Esophagus squamous epithelium (tissue), 5 donors: ENCODE data around the gene ANKAR. TPM values are rescaled to one million over a fixed set of nuclear protein-coding genes. Genes with fewer than 3 reads are reported as not detected.

Experiments used
- DNase-seq: peaks from one replicate; lab custom pipeline; 2025; lab: John Stamatoyannopoulos, UW
- H3K27ac ChIP-seq, 4 donors: fragments of 200-600 bp; sonication (generic); one replicate each; pipeline ENCODE4 v1.5.1; 2016 to 2019; ENCODE audit warnings: mild to moderate bottlenecking in 1 of 4
- H3K27me3 ChIP-seq, 4 donors: fragments of 200-600 bp; sonication (generic); 1 replicate in 3 of 4; 2 replicates in 1 of 4; pipeline versions ENCODE4 v1.5.1 to v1.6.0; 2017 to 2021; ENCODE audit warnings: antibody characterized with exemption in 1 of 4
- H3K36me3 ChIP-seq, 3 donors: fragments of 200-600 bp; sonication (generic); one replicate each; pipeline ENCODE4 v1.5.1; 2016 to 2019
- H3K4me1 ChIP-seq, 3 donors: fragments of 200-600 bp; sonication (generic); one replicate each; pipeline ENCODE4 v1.5.1; 2017 to 2019
- H3K4me3 ChIP-seq, 4 donors: fragments of 200-600 bp; sonication (generic); 1 replicate in 3 of 4; 2 replicates in 1 of 4; pipeline ENCODE4 v1.5.1; 2016 to 2019; ENCODE audit warnings: mild to moderate bottlenecking in 2 of 4, moderate library complexity in 1 of 4
- H3K9me3 ChIP-seq, 3 donors: fragments of 200-600 bp; sonication (generic); one replicate each; pipeline ENCODE4 v1.5.1; 2016 to 2019
- CTCF ChIP-seq, 6 experiments: fragments of 450-650 bp in 4 of 6; fragments of 200-600 bp in 2 of 6; sonication (generic) in 2 of 6; IDR thresholded peaks; one replicate each; pipeline ENCODE4 v1.5.1; 2016 to 2019; ENCODE audit warnings: antibody characterized with exemption in 6 of 6, mild to moderate bottlenecking in 4 of 6, moderate library complexity in 4 of 6
- POLR2A ChIP-seq, 4 donors: fragments of 450-650 bp; IDR thresholded peaks; one replicate each; pipeline ENCODE4 v1.6.1; 2017; ENCODE audit warnings: antibody characterized with exemption in 4 of 4, mild to moderate bottlenecking in 4 of 4, moderate library complexity in 3 of 4
- WGBS, 2 donors: methylation state at CpG; one replicate each; pipeline ENCODE4 v1.1.5; 2018; 5-methylcytosine and 5-hydroxymethylcytosine counted together
- intact Hi-C: fragments of 100-400 bp; cut with DNase I; formaldehyde crosslinking; loops from one replicate; pipeline ENCODE4 v1.15.0; 2022
- total RNA-seq, 4 donors: library from RNA; depleted of rRNA; stranded (reverse); fragments of >200 nt; gene quantifications; one replicate each; pipeline ENCODE4 v1.1.0, GENCODE V29; 2016
- donor health status: DM: yes; HTN: yes; CAD: no.

ANKAR gene
- total RNA-seq, 4 donors from 2014 or later = 1.4 to 10.7 (median 1.9) TPM

DNA sequence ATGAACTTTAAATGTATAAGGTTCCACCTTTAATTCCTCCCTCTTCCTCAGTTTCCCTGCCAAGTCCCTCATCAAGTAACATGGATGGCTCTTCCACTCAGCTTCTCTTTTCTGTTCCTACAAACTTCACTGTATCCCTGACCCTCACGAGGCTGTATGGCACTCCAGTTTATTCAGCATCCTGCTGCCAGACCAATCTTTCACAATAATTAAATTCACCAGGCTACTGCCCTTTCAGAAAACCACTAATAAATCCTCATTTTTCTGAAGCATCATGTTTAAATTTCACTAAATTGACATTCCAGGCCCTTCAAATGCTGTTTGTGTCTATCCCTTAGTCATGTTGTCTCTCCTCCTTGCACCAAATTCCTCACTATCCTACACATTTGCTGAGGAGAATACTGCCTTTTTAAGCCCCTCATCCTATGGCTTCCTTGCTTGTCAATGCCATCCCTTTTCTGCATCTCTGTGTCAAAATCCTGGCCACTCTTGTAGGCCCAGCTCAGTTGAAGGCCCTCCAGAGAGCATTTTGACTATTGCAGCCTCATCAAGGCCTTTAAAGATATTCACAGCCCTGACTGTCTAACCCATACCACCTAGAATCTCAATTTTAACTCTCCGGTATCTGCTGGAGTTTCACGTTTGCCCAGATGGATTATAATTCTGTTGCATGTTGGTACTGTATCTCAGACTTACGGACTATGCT, 36.0 kb upstream of the ANKAR start:
- 89 to 96% methylated on average over 4 of the region's 4 CpGs for WGBS, 2 donors
- TF ChIP-seq CTCF (IDR thresholded peaks at IDR 0.05) (no peak), POLR2A (IDR thresholded peaks at IDR 0.05) (no peak)
- Histone ChIP-seq H3K4me1 (no peaks in the 10 kb centered on the region), H3K4me3 (no peak overlapping the region), H3K9me3 (no peaks in the 10 kb centered on the region), H3K27ac (no peak overlapping the region), H3K36me3 (no peaks in the 10 kb centered on the region), H3K27me3 (no peaks in the 10 kb centered on the region)
- DNase-seq = no peak
- intact Hi-C loops = loop anchor here (10.0 kb wide), 1 partner anchor 174 kb away; no protein-coding TSS in a partner anchor

- Histone ChIP-seq H3K27me3 (no peaks in the 10 kb centered on the region), H3K9me3 (no peaks in the 10 kb centered on the region), H3K36me3 (no peaks in the 10 kb centered on the region), H3K4me1 (no peaks in the 10 kb centered on the region), H3K4me3 (no peak overlapping the region), H3K27ac (no peak overlapping the region)
- 65 to 73% methylated on average over 3 of the region's 3 CpGs for WGBS, 2 donors
- DNase-seq = no peak
- no peak for TF ChIP-seq POLR2A (IDR thresholded peaks at IDR 0.05)
- no peak for TF ChIP-seq CTCF (IDR thresholded peaks at IDR 0.05)
- intact Hi-C loops = loop anchor here (10.0 kb wide), 1 partner anchor 174 kb away; no protein-coding TSS in a partner anchor
Measured at GRCh38 chr2:189639007-189639609, 35.4 kb upstream of the ANKAR start.

GRCh38 chr2:189641002-189641401, 33.5 kb upstream of the ANKAR start:
- TF ChIP-seq CTCF (IDR thresholded peaks at IDR 0.05) (no peak), POLR2A (IDR thresholded peaks at IDR 0.05) (no peak)
- whole genome bisulfite sequencing, 2 donors = 72 to 84% methylated on average over 1 of the region's 1 CpG
- Histone ChIP-seq H3K4me3 (no peak overlapping the region), H3K36me3 (no peaks in the 10 kb centered on the region), H3K27me3 (no peaks in the 10 kb centered on the region), H3K9me3 (no peaks in the 10 kb centered on the region), H3K27ac (no peak overlapping the region), H3K4me1 (no peaks in the 10 kb centered on the region)
- DNase-seq = no peak
- intact Hi-C loops = no loop called here

DNA sequence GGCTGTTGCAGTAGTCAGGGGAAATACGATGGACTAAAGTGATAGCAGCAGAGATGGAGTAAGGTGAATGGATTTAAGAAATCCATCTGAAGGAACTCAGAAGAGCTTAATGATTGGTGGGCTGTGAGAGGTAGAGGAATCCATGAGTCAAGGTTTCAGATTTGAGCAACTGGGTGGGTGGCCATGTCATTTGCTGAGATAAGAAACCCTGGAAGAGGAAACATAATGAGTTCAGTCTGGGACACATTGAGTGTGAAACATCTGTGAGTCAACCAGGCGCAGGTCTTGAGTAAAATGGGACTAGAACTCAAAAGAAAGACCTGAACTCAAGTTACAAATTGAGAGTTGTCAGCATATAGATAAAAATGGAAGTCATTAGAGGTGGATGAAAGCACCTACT, 32.9 kb upstream of the ANKAR start:
- Histone ChIP-seq H3K9me3 (no peaks in the 10 kb centered on the region), H3K27me3 (no peaks in the 10 kb centered on the region), H3K27ac (no peak overlapping the region), H3K4me1 (no peaks in the 10 kb centered on the region), H3K36me3 (no peaks in the 10 kb centered on the region), H3K4me3 (no peak overlapping the region)
- no peak for DNase-seq
- TF ChIP-seq CTCF (IDR thresholded peaks at IDR 0.05) (no peak), POLR2A (IDR thresholded peaks at IDR 0.05) (no peak)
- WGBS, 2 donors = 72 to 87% methylated on average over 2 of the region's 2 CpGs
- intact Hi-C loops = no loop called here

DNA sequence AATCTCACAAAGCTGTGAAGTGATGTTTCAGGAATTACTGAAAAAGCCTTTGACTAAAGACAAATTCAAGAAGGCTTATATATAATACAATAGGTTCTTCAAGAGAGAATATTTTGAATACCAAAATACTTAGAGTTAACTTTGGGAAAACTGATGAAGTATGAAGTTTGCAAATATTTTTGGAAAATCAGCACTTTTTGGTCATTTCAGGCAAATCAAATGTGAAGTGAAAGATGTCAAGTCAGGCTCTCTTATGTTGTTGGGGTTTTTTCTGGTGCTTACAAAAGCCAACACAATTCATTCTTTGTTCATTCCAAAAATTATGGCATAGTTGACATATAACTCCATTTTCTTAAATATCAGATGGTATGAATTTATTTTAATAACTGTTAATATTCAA, 27.9 kb upstream of the ANKAR start:
- TF ChIP-seq POLR2A (IDR thresholded peaks at IDR 0.05) (no peak), CTCF (IDR thresholded peaks at IDR 0.05) (no peak)
- intact Hi-C loops = no loop called here
- H3K9me3 ChIP-seq = no peaks in the 10 kb centered on the region
- peaks cover 0 to 3% (median 0%) of the 10 kb centered on the region in 3 donors for H3K4me1 ChIP-seq
- H3K36me3 ChIP-seq = no peaks in the 10 kb centered on the region
- no peak overlapping the region for H3K4me3 ChIP-seq
- DNase-seq = no peak
- H3K27ac ChIP-seq = no peak overlapping the region
- no peaks in the 10 kb centered on the region for H3K27me3 ChIP-seq
